PFSK-1 (cell line): Measurements from ENCODE around the gene AKR7A3.

Source experiments
- FOXP2 ChIP-seq: optimal IDR thresholded peaks from 2 replicates; pipeline ENCODE3; 2011; ENCODE audit warnings: borderline replicate concordance, control low read depth, inconsistent platforms; ENCODE audit not compliant: insufficient read depth; ENCODE audit errors: extremely low read length, extremely low read depth
- POLR2AphosphoS5 ChIP-seq: IDR thresholded peaks from 2 replicates; pipeline ENCODE4 v1.6.1; 2012; ENCODE audit warnings: low read depth, mild to moderate bottlenecking, control low read depth, low read length, moderate library complexity
- REST ChIP-seq, 2 experiments: IDR thresholded peaks; 2 replicates each; pipeline versions ENCODE4 v1.6.1 to v1.8.0; 2011 to 2012; ENCODE audit warnings: low read depth in 2 of 2, low read length in 2 of 2, control low read depth in 1 of 2, inconsistent platforms in 1 of 2, mild to moderate bottlenecking in 1 of 2, moderate library complexity in 1 of 2; ENCODE audit not compliant: insufficient read depth in 1 of 2
- SIN3A ChIP-seq: IDR thresholded peaks from 2 replicates; pipeline ENCODE4 v1.6.1; 2012; ENCODE audit warnings: mild to moderate bottlenecking, low read length, moderate library complexity, borderline replicate concordance; ENCODE audit not compliant: insufficient read depth
- TAF1 ChIP-seq: IDR thresholded peaks from 2 replicates; pipeline ENCODE4 v1.6.1; 2012; ENCODE audit warnings: low read length, control low read depth, borderline replicate concordance; ENCODE audit not compliant: insufficient read depth

AKR7A3 gene

DNA sequence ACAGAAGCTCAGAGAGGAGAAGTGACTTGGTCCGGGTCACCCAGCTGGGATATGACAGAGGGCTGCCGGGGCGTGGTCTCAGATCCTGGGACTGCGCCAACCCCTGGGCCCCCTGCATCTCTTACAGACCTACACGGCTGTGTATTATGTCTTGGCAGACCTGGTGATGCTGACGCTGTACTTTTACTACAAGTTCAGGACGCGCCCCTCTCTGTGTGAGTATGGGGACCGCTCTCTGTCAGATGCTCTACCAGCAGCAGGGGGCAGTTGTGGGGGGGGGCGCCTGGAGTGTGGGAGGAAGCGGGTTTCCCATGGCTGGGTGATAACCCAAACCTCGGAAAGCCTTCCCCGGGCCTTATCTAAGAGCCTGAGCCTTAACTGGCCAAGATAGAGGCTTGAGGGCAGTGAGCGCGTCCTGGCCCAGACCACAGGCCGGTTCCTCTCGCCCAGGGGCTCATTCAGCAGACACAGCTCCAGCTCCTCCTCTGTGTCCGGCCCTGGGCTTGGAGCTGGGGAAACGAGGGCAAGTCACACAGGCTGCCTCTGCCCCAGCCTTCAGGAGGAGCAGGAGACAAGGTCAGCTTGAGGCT is 36.9 kb upstream of the AKR7A3 start:
- TF ChIP-seq POLR2AphosphoS5 = no peak
- TF ChIP-seq TAF1 = no peak
- no peak for TF ChIP-seq REST (IDR thresholded peaks at IDR 0.05; ENCODE audit: insufficient read depth in 1 of 2, low read depth in 2 of 2, low read length in 2 of 2)

GRCh38 chr1:19324665-19324990 is 36.1 kb upstream of the AKR7A3 start:
- no peak for TF ChIP-seq REST (IDR thresholded peaks at IDR 0.05; ENCODE audit: insufficient read depth in 1 of 2, low read depth in 2 of 2, low read length in 2 of 2)
- no peak for TF ChIP-seq SIN3A
- TF ChIP-seq FOXP2 = no peak

GRCh38 chr1:19323987-19324664 is 35.6 kb upstream of the AKR7A3 start:
- TF ChIP-seq SIN3A (no peak), TAF1 (no peak), POLR2AphosphoS5 (no peak), FOXP2 (no peak), REST (IDR thresholded peaks at IDR 0.05; ENCODE audit: insufficient read depth in 1 of 2, low read depth in 2 of 2, low read length in 2 of 2) (no peak)

GRCh38 chr1:19322481-19322880 is 33.9 kb upstream of the AKR7A3 start:
- TF ChIP-seq POLR2AphosphoS5 (no peak), FOXP2 (no peak), SIN3A (no peak), REST (IDR thresholded peaks at IDR 0.05; ENCODE audit: insufficient read depth in 1 of 2, low read depth in 2 of 2, low read length in 2 of 2) (no peak), TAF1 (no peak)

- TF ChIP-seq SIN3A = no peak
- no peak for TF ChIP-seq FOXP2
- TF ChIP-seq REST (IDR thresholded peaks at IDR 0.05; ENCODE audit: insufficient read depth in 1 of 2, low read depth in 2 of 2, low read length in 2 of 2) = no peak
- TF ChIP-seq TAF1 = no peak
- TF ChIP-seq POLR2AphosphoS5 = no peak
Observed at GRCh38 chr1:19321071-19321470, 32.5 kb upstream of the AKR7A3 start.
